Measurements from ENCODE around the gene NPRL2. TPM values are rescaled to one million over a fixed set of nuclear protein-coding genes. Genes with fewer than 3 reads are reported as not detected.
A peak's percentile ranks its signal among the peaks of the same experiment; 100 is the strongest.

NPRL2 gene
- total and polyA plus RNA-seq, 2 of the 13 experiments (the other 11 are each of a cell fraction or from before 2014, with no cell fraction given) = 30.6 to 51.4 TPM

DNA sequence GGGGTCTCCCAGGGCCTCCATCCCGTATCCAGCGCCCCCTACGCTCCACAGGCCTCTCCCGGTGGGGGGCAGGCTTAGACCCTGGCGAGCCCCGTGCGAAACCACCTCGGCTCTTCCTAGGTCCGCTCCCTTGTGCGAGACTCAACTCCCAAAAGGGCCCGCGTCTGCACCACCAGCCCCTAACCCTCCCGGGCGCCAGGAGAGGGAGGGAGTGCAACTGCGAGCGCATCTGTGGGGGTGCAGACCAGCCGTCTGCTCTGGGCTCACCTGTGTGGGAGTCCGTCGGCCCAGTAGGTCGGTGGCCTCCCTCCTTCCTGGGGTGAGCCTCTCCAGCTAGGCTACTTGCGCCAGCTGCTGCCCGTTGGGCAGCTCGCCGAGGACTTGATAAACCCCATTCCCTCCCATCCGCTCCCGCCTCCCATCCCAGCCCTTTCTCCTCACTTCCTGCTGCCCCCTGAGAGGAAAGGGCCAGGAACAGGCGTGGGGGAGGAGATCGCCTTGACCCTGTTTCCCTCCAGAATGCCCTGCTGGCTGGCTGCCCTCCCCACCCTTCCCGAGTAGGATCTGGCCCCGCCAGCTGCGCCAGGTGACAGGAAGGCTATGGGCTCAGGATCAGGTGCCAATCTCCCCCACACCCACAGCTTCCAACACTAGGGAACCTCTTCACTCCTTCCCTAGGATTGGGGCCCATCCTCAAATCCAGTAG, 28.0 kb downstream of the NPRL2 start, which contains the start of gene HYAL2 (continued):
- TF ChIP-seq ZNF333 (CRISPR knock-in tag; IDR thresholded peaks at IDR 0.05; ENCODE audit: borderline replicate concordance) (0 out of 2 replicates have a peak, but pooled peaks have one; percentile 14), BCL3 (CRISPR knock-in tag; IDR thresholded peaks at IDR 0.05) (no peak), ATF7-NPFF (CRISPR knock-in tag; IDR thresholded peaks at IDR 0.05; ENCODE audit: low read depth) (no peak), MED13 (CRISPR knock-in tag; IDR thresholded peaks at IDR 0.05) (no peak), DR1 (CRISPR knock-in tag; IDR thresholded peaks at IDR 0.05) (no peak), JUN (CRISPR knock-in tag; IDR thresholded peaks at IDR 0.05) (no peak), TARDBP (CRISPR knock-in tag; IDR thresholded peaks at IDR 0.05) (no peak), ZNF790 (CRISPR knock-in tag; IDR thresholded peaks at IDR 0.05; ENCODE audit: borderline replicate concordance) (no peak), SUZ12 (IDR thresholded peaks at IDR 0.05; ENCODE audit: low read depth, low read length) (no peak), ARNTL (CRISPR knock-in tag; IDR thresholded peaks at IDR 0.05) (no peak), MTA3 (CRISPR knock-in tag; IDR thresholded peaks at IDR 0.05) (no peak), E2F1 (CRISPR knock-in tag; IDR thresholded peaks at IDR 0.05) (no peak), ATAD3A (CRISPR knock-in tag; IDR thresholded peaks at IDR 0.05) (no peak), ZNF746 (CRISPR knock-in tag; IDR thresholded peaks at IDR 0.05) (peak; percentile 79)
- TF ChIP-seq, protein P1, sequence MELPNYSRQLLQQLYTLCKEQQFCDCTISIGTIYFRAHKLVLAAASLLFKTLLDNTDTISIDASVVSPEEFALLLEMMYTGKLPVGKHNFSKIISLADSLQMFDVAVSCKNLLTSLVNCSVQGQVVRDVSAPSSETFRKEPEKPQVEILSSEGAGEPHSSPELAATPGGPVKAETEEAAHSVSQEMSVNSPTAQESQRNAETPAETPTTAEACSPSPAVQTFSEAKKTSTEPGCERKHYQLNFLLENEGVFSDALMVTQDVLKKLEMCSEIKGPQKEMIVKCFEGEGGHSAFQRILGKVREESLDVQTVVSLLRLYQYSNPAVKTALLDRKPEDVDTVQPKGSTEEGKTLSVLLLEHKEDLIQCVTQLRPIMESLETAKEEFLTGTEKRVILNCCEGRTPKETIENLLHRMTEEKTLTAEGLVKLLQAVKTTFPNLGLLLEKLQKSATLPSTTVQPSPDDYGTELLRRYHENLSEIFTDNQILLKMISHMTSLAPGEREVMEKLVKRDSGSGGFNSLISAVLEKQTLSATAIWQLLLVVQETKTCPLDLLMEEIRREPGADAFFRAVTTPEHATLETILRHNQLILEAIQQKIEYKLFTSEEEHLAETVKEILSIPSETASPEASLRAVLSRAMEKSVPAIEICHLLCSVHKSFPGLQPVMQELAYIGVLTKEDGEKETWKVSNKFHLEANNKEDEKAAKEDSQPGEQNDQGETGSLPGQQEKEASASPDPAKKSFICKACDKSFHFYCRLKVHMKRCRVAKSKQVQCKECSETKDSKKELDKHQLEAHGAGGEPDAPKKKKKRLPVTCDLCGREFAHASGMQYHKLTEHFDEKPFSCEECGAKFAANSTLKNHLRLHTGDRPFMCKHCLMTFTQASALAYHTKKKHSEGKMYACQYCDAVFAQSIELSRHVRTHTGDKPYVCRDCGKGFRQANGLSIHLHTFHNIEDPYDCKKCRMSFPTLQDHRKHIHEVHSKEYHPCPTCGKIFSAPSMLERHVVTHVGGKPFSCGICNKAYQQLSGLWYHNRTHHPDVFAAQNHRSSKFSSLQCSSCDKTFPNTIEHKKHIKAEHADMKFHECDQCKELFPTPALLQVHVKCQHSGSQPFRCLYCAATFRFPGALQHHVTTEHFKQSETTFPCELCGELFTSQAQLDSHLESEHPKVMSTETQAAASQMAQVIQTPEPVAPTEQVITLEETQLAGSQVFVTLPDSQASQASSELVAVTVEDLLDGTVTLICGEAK (IDR thresholded peaks at IDR 0.05) = no peak
- TF ChIP-seq, protein P1 (CRISPR knock-in tag; IDR thresholded peaks at IDR 0.05) = no peak
- TF ChIP-seq, protein P2, sequence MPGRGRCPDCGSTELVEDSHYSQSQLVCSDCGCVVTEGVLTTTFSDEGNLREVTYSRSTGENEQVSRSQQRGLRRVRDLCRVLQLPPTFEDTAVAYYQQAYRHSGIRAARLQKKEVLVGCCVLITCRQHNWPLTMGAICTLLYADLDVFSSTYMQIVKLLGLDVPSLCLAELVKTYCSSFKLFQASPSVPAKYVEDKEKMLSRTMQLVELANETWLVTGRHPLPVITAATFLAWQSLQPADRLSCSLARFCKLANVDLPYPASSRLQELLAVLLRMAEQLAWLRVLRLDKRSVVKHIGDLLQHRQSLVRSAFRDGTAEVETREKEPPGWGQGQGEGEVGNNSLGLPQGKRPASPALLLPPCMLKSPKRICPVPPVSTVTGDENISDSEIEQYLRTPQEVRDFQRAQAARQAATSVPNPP (CRISPR knock-in tag; IDR thresholded peaks at IDR 0.05) = no peak

Data from HepG2 (cell line).